Measurements from ENCODE around the gene UBR4.

UBR4 gene

DNA sequence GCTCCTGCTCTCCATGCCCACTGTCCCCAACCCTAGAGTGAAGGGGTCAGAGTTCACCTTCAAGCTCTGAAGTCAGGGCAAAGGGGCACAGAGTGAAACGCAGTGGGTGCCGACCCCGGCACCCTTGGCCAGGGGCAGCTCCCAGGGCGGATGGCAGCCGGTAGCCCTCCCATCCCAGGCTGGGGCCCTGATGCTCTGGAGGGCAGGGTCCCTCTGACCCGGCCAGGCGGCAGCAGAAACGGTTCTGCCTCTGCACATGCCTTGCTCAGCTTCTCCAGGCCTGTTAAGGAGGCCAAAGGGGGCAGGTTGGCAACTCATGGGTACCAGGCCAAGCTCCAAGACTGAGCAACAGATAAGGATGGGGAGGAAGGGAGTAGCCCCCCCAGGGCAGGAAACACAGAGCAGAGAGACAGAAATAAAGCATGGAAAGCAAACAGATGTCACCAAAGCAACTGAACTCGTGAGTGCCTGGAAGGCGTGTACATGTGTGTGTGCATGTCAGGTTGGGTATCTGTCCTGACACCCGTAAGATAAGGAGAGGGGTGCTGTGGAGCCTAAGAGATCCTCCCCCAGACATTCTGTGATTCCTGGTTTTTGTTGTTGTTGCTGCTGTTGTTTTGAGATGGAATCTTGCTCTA, 141.3 kb downstream of the UBR4 start:
- Histone ChIP-seq H3K4me2 (ENCODE audit: low read length) (no peak overlapping the region), H3K27ac (ENCODE audit: low read length) (no peak overlapping the region), H3K4me1 (ENCODE audit: low read length) (no peaks in the 10 kb centered on the region)

DNA sequence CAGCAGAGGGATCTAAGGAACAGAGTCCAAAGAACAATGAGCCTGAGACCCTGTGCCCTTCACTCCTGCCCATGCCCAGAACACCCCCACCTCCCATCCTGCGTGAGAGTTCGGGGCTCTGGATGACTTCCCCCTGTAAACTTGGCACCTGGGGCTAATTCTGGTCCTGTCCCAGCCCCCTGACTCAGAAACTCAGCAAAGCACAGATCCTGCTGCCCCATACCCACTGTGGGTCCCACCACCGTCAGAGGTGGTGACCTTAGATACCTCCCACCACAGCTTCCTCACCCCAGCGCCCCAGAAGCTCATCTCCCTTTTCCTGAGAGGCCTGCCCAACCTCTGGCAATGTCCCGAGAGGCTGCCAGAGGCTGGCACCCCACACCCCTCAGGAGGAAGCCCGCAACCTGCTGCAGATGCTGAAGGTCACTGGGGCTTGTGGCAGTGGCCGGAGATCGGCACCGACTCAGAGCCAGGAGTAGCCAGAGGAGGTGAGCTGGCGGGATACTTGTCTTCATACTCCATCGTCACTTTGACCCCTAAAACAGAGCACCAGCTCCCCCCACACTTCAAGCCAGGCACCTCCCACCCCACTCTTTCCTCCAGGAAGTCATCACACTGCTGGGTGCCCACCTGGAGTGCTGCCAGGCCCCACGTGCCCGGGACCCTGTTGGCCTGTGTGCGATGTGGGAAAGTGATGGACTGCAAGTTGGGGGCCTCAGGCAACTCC, 142.0 kb downstream of the UBR4 start:
- Histone ChIP-seq H3K4me1 (ENCODE audit: low read length) (no peaks in the 10 kb centered on the region), H3K27ac (ENCODE audit: low read length) (no peak overlapping the region), H3K9ac (ENCODE audit: low read length) (no peak overlapping the region), H3K4me3 (ENCODE audit: low read length) (no peak overlapping the region), H2AFZ (ENCODE audit: low read depth, low read length) (no peak overlapping the region), H3K36me3 (replicated peaks; ENCODE audit: low read depth, low read length) (no peaks in the 10 kb centered on the region), H3K79me2 (ENCODE audit: low read length) (no peaks in the 10 kb centered on the region), H3K4me2 (ENCODE audit: low read length) (no peak overlapping the region), H3K9me3 (ENCODE audit: insufficient read depth, low read length) (no peaks in the 10 kb centered on the region), H4K20me1 (ENCODE audit: insufficient read depth, low read length) (no peaks in the 10 kb centered on the region), H3K27me3 (ENCODE audit: low read depth, low read length) (no peaks in the 10 kb centered on the region)
- TF ChIP-seq EZH2phosphoT487 (IDR thresholded peaks at IDR 0.05; ENCODE audit: low read depth) (no peak), CTCF (IDR thresholded peaks at IDR 0.05; ENCODE audit: low read depth, low read length) (no peak)

More for the DNA sequence above, 141.3 kb downstream of the UBR4 start:
- Histone ChIP-seq H3K27me3 (ENCODE audit: low read depth, low read length) (no peaks in the 10 kb centered on the region), H3K79me2 (ENCODE audit: low read length) (no peaks in the 10 kb centered on the region), H4K20me1 (ENCODE audit: insufficient read depth, low read length) (no peaks in the 10 kb centered on the region), H2AFZ (ENCODE audit: low read depth, low read length) (no peak overlapping the region), H3K36me3 (replicated peaks; ENCODE audit: low read depth, low read length) (no peaks in the 10 kb centered on the region), H3K4me3 (ENCODE audit: low read length) (no peak overlapping the region), H3K9me3 (ENCODE audit: insufficient read depth, low read length) (no peaks in the 10 kb centered on the region), H3K9ac (ENCODE audit: low read length) (no peak overlapping the region)
- TF ChIP-seq CTCF (IDR thresholded peaks at IDR 0.05; ENCODE audit: low read depth, low read length) = no peak
- TF ChIP-seq EZH2phosphoT487 (IDR thresholded peaks at IDR 0.05; ENCODE audit: low read depth) = no peak

DNA sequence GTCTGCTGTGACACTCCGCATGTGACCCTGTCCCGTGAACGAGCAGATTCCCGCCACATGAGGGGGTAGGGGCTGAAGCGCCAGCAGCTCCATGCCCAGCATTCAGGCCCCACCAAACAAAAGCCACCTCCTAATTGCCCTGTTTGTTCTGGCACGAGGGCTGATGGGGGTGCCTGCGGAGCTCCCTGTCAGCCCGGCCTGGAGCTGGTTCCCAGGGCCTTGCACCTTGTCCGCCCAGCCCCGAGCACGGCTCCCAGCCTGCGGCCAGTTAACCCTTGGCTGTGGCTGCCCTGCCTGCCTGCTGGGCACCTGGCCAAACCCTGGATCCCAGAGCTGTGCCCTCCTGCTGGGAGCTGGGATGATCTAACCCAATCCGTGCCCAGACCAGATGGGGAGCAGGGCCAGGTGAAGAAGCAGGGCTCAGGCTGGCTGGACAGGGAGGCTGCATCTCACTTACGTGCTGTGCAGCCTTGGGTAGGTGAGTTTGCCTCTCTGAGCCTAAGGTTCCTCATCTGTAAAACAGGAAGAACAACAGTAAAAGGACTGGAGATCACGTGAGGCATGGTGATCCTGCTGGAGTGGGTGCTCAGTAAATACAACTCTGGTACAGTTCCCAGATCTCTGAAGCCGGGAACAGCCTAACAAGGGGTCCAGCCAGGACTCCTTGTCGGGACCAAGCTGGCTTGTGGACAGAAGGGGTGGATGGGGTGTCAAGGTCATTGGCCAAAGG, 142.7 kb downstream of the UBR4 start:
- Histone ChIP-seq H3K36me3 (replicated peaks; ENCODE audit: low read depth, low read length) (no peaks in the 10 kb centered on the region), H3K4me3 (ENCODE audit: low read length) (no peak overlapping the region), H3K79me2 (ENCODE audit: low read length) (no peaks in the 10 kb centered on the region), H4K20me1 (ENCODE audit: insufficient read depth, low read length) (no peaks in the 10 kb centered on the region), H3K4me2 (ENCODE audit: low read length) (no peak overlapping the region), H2AFZ (ENCODE audit: low read depth, low read length) (no peak overlapping the region), H3K4me1 (ENCODE audit: low read length) (no peaks in the 10 kb centered on the region), H3K9ac (ENCODE audit: low read length) (no peak overlapping the region), H3K27ac (ENCODE audit: low read length) (no peak overlapping the region), H3K9me3 (ENCODE audit: insufficient read depth, low read length) (no peaks in the 10 kb centered on the region), H3K27me3 (ENCODE audit: low read depth, low read length) (no peaks in the 10 kb centered on the region)
- TF ChIP-seq EZH2phosphoT487 (IDR thresholded peaks at IDR 0.05; ENCODE audit: low read depth) = no peak
- no peak for TF ChIP-seq CTCF (IDR thresholded peaks at IDR 0.05; ENCODE audit: low read depth, low read length)

DNA sequence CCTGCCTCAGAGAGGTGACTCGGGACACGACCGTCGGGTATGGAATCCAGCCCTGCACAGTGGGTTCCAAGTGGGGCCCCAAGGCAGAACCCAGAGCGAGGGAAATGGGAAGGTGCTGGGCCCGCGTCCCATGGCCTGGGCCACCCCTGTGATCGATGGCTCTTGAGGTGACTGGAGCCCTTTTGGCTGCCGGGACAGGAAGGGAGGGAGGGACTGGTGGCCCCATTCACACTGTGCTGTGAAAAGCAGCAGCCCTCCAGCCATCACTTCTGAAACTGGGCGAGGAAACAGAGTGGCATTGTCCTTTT, 143.2 kb downstream of the UBR4 start:
- H3K79me2 ChIP-seq (ENCODE audit: low read length) = no peaks in the 10 kb centered on the region
- no peaks in the 10 kb centered on the region for H3K4me1 ChIP-seq (ENCODE audit: low read length)
- H3K27me3 ChIP-seq (ENCODE audit: low read depth, low read length) = no peaks in the 10 kb centered on the region
- no peak for TF ChIP-seq CTCF (IDR thresholded peaks at IDR 0.05; ENCODE audit: low read depth, low read length)
- TF ChIP-seq EZH2phosphoT487 (IDR thresholded peaks at IDR 0.05; ENCODE audit: low read depth) = no peak
- H3K9ac ChIP-seq (ENCODE audit: low read length) = no peak overlapping the region
- no peak overlapping the region for H3K27ac ChIP-seq (ENCODE audit: low read length)
- H3K9me3 ChIP-seq (ENCODE audit: insufficient read depth, low read length) = no peaks in the 10 kb centered on the region
- H3K4me3 ChIP-seq (ENCODE audit: low read length) = no peak overlapping the region
- no peaks in the 10 kb centered on the region for H4K20me1 ChIP-seq (ENCODE audit: insufficient read depth, low read length)
- H3K4me2 ChIP-seq (ENCODE audit: low read length) = no peak overlapping the region
- H2AFZ ChIP-seq (ENCODE audit: low read depth, low read length) = no peak overlapping the region
- H3K36me3 ChIP-seq (replicated peaks; ENCODE audit: low read depth, low read length) = no peaks in the 10 kb centered on the region

Measured in OCI-LY3 (cell line).